Ishikawa (cell line): ENCODE results near the gene HSPH1.

Experiments used
- CEBPB ChIP-seq: IDR thresholded peaks from 2 replicates; pipeline ENCODE4 v1.6.1; 2012
- CREB1 ChIP-seq: IDR thresholded peaks from 2 replicates; pipeline ENCODE4 v1.6.1; 2012; ENCODE audit warnings: low read depth
- EGR1 ChIP-seq: IDR thresholded peaks from 2 replicates; pipeline ENCODE4 v1.6.1; 2012
- EP300 ChIP-seq: IDR thresholded peaks from 2 replicates; pipeline ENCODE4 v1.6.1; 2012; ENCODE audit warnings: borderline replicate concordance
- FOXM1 ChIP-seq: IDR thresholded peaks from 2 replicates; pipeline ENCODE4 v1.6.1; 2012; ENCODE audit warnings: low read depth, borderline replicate concordance
- MAX ChIP-seq: IDR thresholded peaks from 2 replicates; pipeline ENCODE4 v1.6.1; 2012
- NFIC ChIP-seq: IDR thresholded peaks from 2 replicates; pipeline ENCODE4 v1.6.1; 2012
- RAD21 ChIP-seq: IDR thresholded peaks from 2 replicates; pipeline ENCODE4 v1.6.1; 2012; ENCODE audit warnings: low read depth
- REST ChIP-seq: IDR thresholded peaks from 2 replicates; pipeline ENCODE4 v1.6.1; 2012; ENCODE audit warnings: low read depth, mild to moderate bottlenecking
- TAF1 ChIP-seq: IDR thresholded peaks from 2 replicates; pipeline ENCODE4 v1.6.1; 2012; ENCODE audit warnings: low read depth, mild to moderate bottlenecking
- TCF12 ChIP-seq: IDR thresholded peaks from 2 replicates; pipeline ENCODE4 v1.6.1; 2012; ENCODE audit warnings: low read depth
- TEAD4 ChIP-seq: IDR thresholded peaks from 2 replicates; pipeline ENCODE4 v1.6.1; 2012
- USF1 ChIP-seq: IDR thresholded peaks from 2 replicates; pipeline ENCODE4 v1.6.1; 2012
- YY1 ChIP-seq: IDR thresholded peaks from 2 replicates; pipeline ENCODE4 v1.6.1; 2012; ENCODE audit warnings: low read depth
- ZBTB7A ChIP-seq: IDR thresholded peaks from 2 replicates; pipeline ENCODE4 v1.6.1; 2012; ENCODE audit warnings: low read depth

Gene HSPH1

GRCh38 chr13:31191748-31192147 lies 30.0 kb upstream of the HSPH1 start:
- TF ChIP-seq EGR1 (no peak), CEBPB (no peak), ZBTB7A (no peak), FOXM1 (no peak), RAD21 (no peak), CREB1 (no peak), EP300 (no peak), MAX (no peak), NFIC (no peak), TAF1 (no peak), TCF12 (no peak), REST (no peak), USF1 (no peak), TEAD4 (no peak), YY1 (no peak)

GRCh38 chr13:31184981-31185645 lies 23.4 kb upstream of the HSPH1 start:
- no peak for TF ChIP-seq NFIC

- TF ChIP-seq FOXM1, result no peak
- no peak for TF ChIP-seq USF1
- no peak for TF ChIP-seq ZBTB7A
- TF ChIP-seq NFIC, result no peak
- TF ChIP-seq EP300, result no peak
These were observed 22.7 kb upstream of the HSPH1 start for GRCh38 chr13:31184451-31184850.

GRCh38 chr13:31182987-31183386 lies 21.3 kb upstream of the HSPH1 start:
- no peak for TF ChIP-seq EGR1
- no peak for TF ChIP-seq CREB1
- no peak for TF ChIP-seq MAX
- TF ChIP-seq EP300, result no peak
- TF ChIP-seq USF1, result no peak
- no peak for TF ChIP-seq ZBTB7A

- no peak for TF ChIP-seq TCF12
- no peak for TF ChIP-seq TEAD4
- TF ChIP-seq RAD21, result no peak
- TF ChIP-seq EGR1, result no peak
- no peak for TF ChIP-seq TAF1
- TF ChIP-seq CREB1, result no peak
- TF ChIP-seq NFIC, result no peak
- TF ChIP-seq CEBPB, result no peak
- TF ChIP-seq REST, result no peak
- TF ChIP-seq FOXM1, result no peak
- no peak for TF ChIP-seq EP300
- no peak for TF ChIP-seq MAX
- no peak for TF ChIP-seq YY1
- TF ChIP-seq ZBTB7A, result no peak
- no peak for TF ChIP-seq USF1
These were observed 18.1 kb upstream of the HSPH1 start for GRCh38 chr13:31179754-31180153.
